Measurements from ENCODE around the gene STRBP. TPM values are rescaled to one million over a fixed set of nuclear protein-coding genes. Genes with fewer than 3 reads are reported as not detected.

Gene STRBP
- total and polyA plus RNA-seq, 2 of the 4 experiments (the other 2 are of a cell fraction), result 2.1 to 2.5 TPM

DNA sequence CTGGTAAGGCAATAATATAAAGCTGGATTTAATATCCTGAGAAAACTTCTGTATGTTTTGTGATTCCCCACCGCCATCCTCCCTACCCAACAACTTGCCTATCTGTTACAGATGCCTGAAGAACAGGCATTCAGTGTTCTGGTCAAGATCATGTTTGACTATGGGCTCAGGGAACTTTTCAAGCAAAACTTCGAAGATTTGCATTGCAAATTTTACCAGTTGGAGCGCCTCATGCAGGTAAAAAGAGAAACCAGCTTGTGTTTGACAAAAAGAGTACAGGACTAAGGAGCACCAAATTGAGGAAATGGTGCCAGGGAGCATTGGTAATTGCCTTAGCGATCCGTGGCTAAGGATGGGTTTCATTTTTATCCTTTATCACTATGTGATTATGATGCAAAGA, 194.9 kb downstream of the STRBP start:
- H3K4me2 ChIP-seq (ENCODE audit: low read depth, low read length), result peak overlapping the region; percentile 69; the same call in 1 of the 2 replicates
- ATAC-seq (ENCODE audit: low read depth) (no peak), DNase-seq (no peak)
- BruUV-seq (replicated peaks), result no TSS peak
- WGBS, 2 experiments (ENCODE audit: extremely low coverage in 2 of 2, insufficient read length in 1 of 2), result no CpG with 5 or more reads among the region's 5 CpGs
- in situ Hi-C loops (cut with MboI; ENCODE audit: low sequenced_read_pairs), result no loop called here
- peak overlapping the region; percentile 33 for H2BK120ac ChIP-seq (ENCODE audit: low read depth, low read length)
- H3K79me1 ChIP-seq (ENCODE audit: low read depth in 1 of 2, low read length in 2 of 2), result peaks cover 0 to 18% of the 10 kb centered on the region in 2 experiments; a peak in 2 of 4 replicates
- no peak overlapping the region; the same call in 1 of the 2 replicates for H2AK5ac ChIP-seq (ENCODE audit: low read depth, low read length)
- dilution Hi-C loops (cut with HindIII; ENCODE audit: low sequenced_read_pairs, unreplicated experiment), result no loop called here
- TF ChIP-seq MXI1 (IDR thresholded peaks at IDR 0.05; ENCODE audit: borderline replicate concordance, low read depth, low read length) (no peak), FOS (IDR thresholded peaks at IDR 0.05; ENCODE audit: low read depth, low read length) (no peak), CEBPB (IDR thresholded peaks at IDR 0.05; ENCODE audit: low read depth, low read length) (no peak), MAFK (IDR thresholded peaks at IDR 0.05; ENCODE audit: low read depth, low read length) (no peak), RAD21 (IDR thresholded peaks at IDR 0.05; ENCODE audit: low read length) (no peak), POLR2A (IDR thresholded peaks at IDR 0.05; ENCODE audit: low read depth, low read length) (no peak), CHD1 (IDR thresholded peaks at IDR 0.05; ENCODE audit: low read depth, low read length) (no peak), NFE2L2 (IDR thresholded peaks at IDR 0.05; ENCODE audit: low read depth, low read length) (no peak), MAZ (IDR thresholded peaks at IDR 0.05; ENCODE audit: borderline replicate concordance, low read depth, low read length) (no peak), RFX5 (IDR thresholded peaks at IDR 0.05; ENCODE audit: low read depth, low read length) (no peak), BHLHE40 (IDR thresholded peaks at IDR 0.05; ENCODE audit: low read depth, low read length) (no peak), SMC3 (IDR thresholded peaks at IDR 0.05; ENCODE audit: low read depth, low read length) (no peak)
- TF ChIP-seq, protein P1, sequence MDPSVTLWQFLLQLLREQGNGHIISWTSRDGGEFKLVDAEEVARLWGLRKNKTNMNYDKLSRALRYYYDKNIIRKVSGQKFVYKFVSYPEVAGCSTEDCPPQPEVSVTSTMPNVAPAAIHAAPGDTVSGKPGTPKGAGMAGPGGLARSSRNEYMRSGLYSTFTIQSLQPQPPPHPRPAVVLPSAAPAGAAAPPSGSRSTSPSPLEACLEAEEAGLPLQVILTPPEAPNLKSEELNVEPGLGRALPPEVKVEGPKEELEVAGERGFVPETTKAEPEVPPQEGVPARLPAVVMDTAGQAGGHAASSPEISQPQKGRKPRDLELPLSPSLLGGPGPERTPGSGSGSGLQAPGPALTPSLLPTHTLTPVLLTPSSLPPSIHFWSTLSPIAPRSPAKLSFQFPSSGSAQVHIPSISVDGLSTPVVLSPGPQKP (IDR thresholded peaks at IDR 0.05; ENCODE audit: borderline replicate concordance, low read depth, low read length), result no peak
- TF ChIP-seq, protein P2, sequence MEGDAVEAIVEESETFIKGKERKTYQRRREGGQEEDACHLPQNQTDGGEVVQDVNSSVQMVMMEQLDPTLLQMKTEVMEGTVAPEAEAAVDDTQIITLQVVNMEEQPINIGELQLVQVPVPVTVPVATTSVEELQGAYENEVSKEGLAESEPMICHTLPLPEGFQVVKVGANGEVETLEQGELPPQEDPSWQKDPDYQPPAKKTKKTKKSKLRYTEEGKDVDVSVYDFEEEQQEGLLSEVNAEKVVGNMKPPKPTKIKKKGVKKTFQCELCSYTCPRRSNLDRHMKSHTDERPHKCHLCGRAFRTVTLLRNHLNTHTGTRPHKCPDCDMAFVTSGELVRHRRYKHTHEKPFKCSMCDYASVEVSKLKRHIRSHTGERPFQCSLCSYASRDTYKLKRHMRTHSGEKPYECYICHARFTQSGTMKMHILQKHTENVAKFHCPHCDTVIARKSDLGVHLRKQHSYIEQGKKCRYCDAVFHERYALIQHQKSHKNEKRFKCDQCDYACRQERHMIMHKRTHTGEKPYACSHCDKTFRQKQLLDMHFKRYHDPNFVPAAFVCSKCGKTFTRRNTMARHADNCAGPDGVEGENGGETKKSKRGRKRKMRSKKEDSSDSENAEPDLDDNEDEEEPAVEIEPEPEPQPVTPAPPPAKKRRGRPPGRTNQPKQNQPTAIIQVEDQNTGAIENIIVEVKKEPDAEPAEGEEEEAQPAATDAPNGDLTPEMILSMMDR (conservative IDR thresholded peaks at IDR 0.05; ENCODE audit: low read depth, low read length), result no peak
- TF ChIP-seq, protein P3, sequence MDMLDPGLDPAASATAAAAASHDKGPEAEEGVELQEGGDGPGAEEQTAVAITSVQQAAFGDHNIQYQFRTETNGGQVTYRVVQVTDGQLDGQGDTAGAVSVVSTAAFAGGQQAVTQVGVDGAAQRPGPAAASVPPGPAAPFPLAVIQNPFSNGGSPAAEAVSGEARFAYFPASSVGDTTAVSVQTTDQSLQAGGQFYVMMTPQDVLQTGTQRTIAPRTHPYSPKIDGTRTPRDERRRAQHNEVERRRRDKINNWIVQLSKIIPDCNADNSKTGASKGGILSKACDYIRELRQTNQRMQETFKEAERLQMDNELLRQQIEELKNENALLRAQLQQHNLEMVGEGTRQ (IDR thresholded peaks at IDR 0.05; ENCODE audit: low read depth, low read length), result no peak
- ChIA-PET POLR2A (ENCODE audit: unreplicated experiment) (interaction anchor here (0.7 kb wide), 1 partner anchor 54 kb away, joined by 3 read pairs; no protein-coding TSS in a partner anchor), CTCF (no interaction called here)
- H2AFZ ChIP-seq (replicated peaks; ENCODE audit: low read length, poor library complexity), result no peak overlapping the region
- no peak overlapping the region for H2AK9ac ChIP-seq (replicated peaks; ENCODE audit: low read depth, low read length, poor library complexity)
- H3K4me3 ChIP-seq (ENCODE audit: insufficient read depth, low read depth, low read length), result no peak overlapping the region
- peaks cover 4% of the 10 kb centered on the region; the same call in 1 of the 2 replicates for H4K20me1 ChIP-seq (ENCODE audit: insufficient read depth, low read length)
- H3K4me1 ChIP-seq (ENCODE audit: control insufficient read depth, insufficient read depth, low read length), result peaks cover 9% of the 10 kb centered on the region
- H3K27ac ChIP-seq (ENCODE audit: insufficient read depth, low read length), result peak overlapping the region; percentile 37; the same call in 1 of the 2 replicates
- H2BK20ac ChIP-seq (ENCODE audit: low read depth, low read length), result peak overlapping the region; percentile 49
- no peaks in the 10 kb centered on the region for H3K9me3 ChIP-seq (ENCODE audit: control insufficient read depth, insufficient read depth, low read length)
- peaks cover 11% of the 10 kb centered on the region for H3K9me1 ChIP-seq (ENCODE audit: insufficient read depth, low read length)
- H3K14ac ChIP-seq (replicated peaks; ENCODE audit: low read depth, low read length), result peak overlapping the region; percentile 66
- H2BK5ac ChIP-seq (ENCODE audit: low read depth, low read length, poor library complexity, severe bottlenecking), result peak overlapping the region; percentile 63
- peak overlapping the region; percentile 73 for H4K5ac ChIP-seq (ENCODE audit: low read depth, low read length)
- H2BK15ac ChIP-seq (ENCODE audit: low read depth, low read length), result peak overlapping the region; percentile 2; the same call in 1 of the 3 replicates
- peak overlapping the region; percentile 25; the same call in 1 of the 2 replicates for H3K4ac ChIP-seq (ENCODE audit: low read depth, low read length)
- H3K56ac ChIP-seq (ENCODE audit: extremely low read depth, insufficient read depth, low read length), result 0 out of 2 replicates have a peak overlapping the region, but pooled peaks have one; percentile 2
- H3K27me3 ChIP-seq (ENCODE audit: control insufficient read depth, insufficient read depth, low read length), result no peaks in the 10 kb centered on the region
- H3K9ac ChIP-seq (ENCODE audit: low read depth, low read length), result no peak overlapping the region
- peak overlapping the region; percentile 39; the same call in 1 of the 2 replicates for H3K18ac ChIP-seq (ENCODE audit: low read depth, low read length)
- H4K91ac ChIP-seq (ENCODE audit: insufficient read depth, low read depth, low read length), result peak overlapping the region; percentile 54
- intact Hi-C loops (cut with micrococcal nuclease), result no loop called here
- H4K8ac ChIP-seq (ENCODE audit: low read depth in 2 of 2, low read length in 2 of 2), result peak overlapping the region; percentile 22 to 67
- H3K36me3 ChIP-seq (ENCODE audit: control insufficient read depth, insufficient read depth, low read length), result peaks cover 13% of the 10 kb centered on the region
- peak overlapping the region; percentile 51; the same call in 1 of the 2 replicates for H3K23ac ChIP-seq (ENCODE audit: low read depth, low read length)

Data from IMR-90 (cell line).